HG03159 (cell line): Measurements from ENCODE around the gene ARHGAP12.
A peak's percentile ranks its signal among the peaks of the same experiment; 100 is the strongest.
"Not testable (repeated sequence)": the region's sequence is repeated elsewhere in the genome, so short reads cannot be mapped to it uniquely, and the experiment has no call there.

Source experiments
- ATAC-seq: cut with Tn5 transposase; IDR thresholded peaks from one replicate; pipeline ENCODE4 v1.9.1; 2021; ENCODE audit warnings: mild to moderate bottlenecking, moderate library complexity; ENCODE audit not compliant: unreplicated experiment

Gene ARHGAP12

GRCh38 chr10:31926160-31926559, 2.5 kb downstream of the ARHGAP12 start:
- ATAC-seq: no peak

- ATAC-seq: no peak
Measured at GRCh38 chr10:31924833-31925232, 3.8 kb downstream of the ARHGAP12 start.

GRCh38 chr10:31923389-31923788, 5.2 kb downstream of the ARHGAP12 start:
- no peak for ATAC-seq

- ATAC-seq: peak; percentile 44
Measured at GRCh38 chr10:31921031-31921430, 7.6 kb downstream of the ARHGAP12 start.

- peak; percentile 44 for ATAC-seq
Measured at GRCh38 chr10:31920538-31920937, 8.1 kb downstream of the ARHGAP12 start.

GRCh38 chr10:31918671-31919409, 9.8 kb downstream of the ARHGAP12 start:
- ATAC-seq: no peak

GRCh38 chr10:31914370-31914769, 14.3 kb downstream of the ARHGAP12 start:
- ATAC-seq: no peak

- no peak for ATAC-seq
Measured at GRCh38 chr10:31912898-31913850, 15.5 kb downstream of the ARHGAP12 start.

GRCh38 chr10:31912289-31912688, 16.3 kb downstream of the ARHGAP12 start:
- no peak for ATAC-seq

GRCh38 chr10:31910016-31910415, 18.6 kb downstream of the ARHGAP12 start:
- ATAC-seq: no peak

GRCh38 chr10:31908157-31908556, 20.5 kb downstream of the ARHGAP12 start:
- ATAC-seq: no peak

- no peak for ATAC-seq
Measured at GRCh38 chr10:31906039-31906438, 22.6 kb downstream of the ARHGAP12 start.

- no peak for ATAC-seq
Measured at GRCh38 chr10:31905586-31905985, 23.0 kb downstream of the ARHGAP12 start.

- ATAC-seq: no peak
Measured at GRCh38 chr10:31902625-31903024, 26.0 kb downstream of the ARHGAP12 start.

- no peak for ATAC-seq
Measured at GRCh38 chr10:31897506-31897905, 31.1 kb downstream of the ARHGAP12 start.

- ATAC-seq: no peak
Measured at GRCh38 chr10:31896968-31897384, 31.7 kb downstream of the ARHGAP12 start.

- ATAC-seq: not testable (repeated sequence)
Measured at GRCh38 chr10:31895722-31896121, 32.9 kb downstream of the ARHGAP12 start.

GRCh38 chr10:31888442-31888841, 40.2 kb downstream of the ARHGAP12 start:
- ATAC-seq: no peak

GRCh38 chr10:31887850-31888249, 40.8 kb downstream of the ARHGAP12 start:
- no peak for ATAC-seq

- ATAC-seq: no peak
Measured at GRCh38 chr10:31886885-31887284, 41.7 kb downstream of the ARHGAP12 start.

- ATAC-seq: no peak
Measured at GRCh38 chr10:31885971-31886370, 42.7 kb downstream of the ARHGAP12 start.

- no peak for ATAC-seq
Measured at GRCh38 chr10:31884386-31884785, 44.2 kb downstream of the ARHGAP12 start.
